Body of pancreas (tissue), 4 donors: ENCODE data around the gene DNAH8.

ENCODE experiments used
- CTCF ChIP-seq, 7 experiments: fragments of 450-650 bp in 4 of 7; fragments of 200-600 bp in 3 of 7; sonication (generic) in 3 of 7; IDR thresholded peaks; one replicate each; pipeline ENCODE4 v1.5.1; 2016 to 2019; ENCODE audit warnings: antibody characterized with exemption in 7 of 7
- POLR2A ChIP-seq, 3 donors: fragments of 450-650 bp; IDR thresholded peaks; one replicate each; pipeline ENCODE4 v1.6.1; 2016; ENCODE audit warnings: antibody characterized with exemption in 3 of 3, mild to moderate bottlenecking in 2 of 3

- TF ChIP-seq CTCF (IDR thresholded peaks at IDR 0.05) (no peak), POLR2A (IDR thresholded peaks at IDR 0.05) (no peak)
These were observed 360.9 kb downstream of the DNAH8 start for GRCh38 chr6:39075807-39076622.
